DND-41 (cell line): ENCODE results near the gene MAST4.
A peak's percentile ranks its signal among the peaks of the same experiment; 100 is the strongest.

ENCODE experiments used
- ATAC-seq: fragments of 200-7000 bp; cut with Tn5 transposase; 3 replicates; pipeline ENCODE4 v1.9.1; 2021; ENCODE audit warnings: low read depth; ENCODE audit not compliant: insufficient read depth
- DNase-seq: peaks from one replicate; pipeline ENCODE4 v3.0.0-alpha.2; 2020
- H2AFZ ChIP-seq: 2 replicates; pipeline ENCODE4 v1.6.0; 2012; ENCODE audit warnings: low read depth, low read length
- H3K27ac ChIP-seq: 2 replicates; pipeline ENCODE4 v1.5.1; 2012; ENCODE audit warnings: low read length, inconsistent platforms
- H3K27me3 ChIP-seq: fragments of 200-600 bp; sonication (generic); 2 replicates; pipeline ENCODE4 v1.6.0; 2012; ENCODE audit warnings: low read length, mild to moderate bottlenecking, inconsistent platforms; ENCODE audit not compliant: insufficient read depth, poor library complexity
- H3K36me3 ChIP-seq: 2 replicates; pipeline ENCODE4 v1.5.1; 2012; ENCODE audit warnings: low read length, inconsistent platforms; ENCODE audit not compliant: insufficient read depth
- H3K4me1 ChIP-seq: 2 replicates; pipeline ENCODE4 v1.5.1; 2012; ENCODE audit warnings: mild to moderate bottlenecking, low read length; ENCODE audit not compliant: insufficient read depth
- H3K4me2 ChIP-seq: 2 replicates; pipeline ENCODE4 v1.6.0; 2012; ENCODE audit warnings: mild to moderate bottlenecking, moderate library complexity, low read length, inconsistent platforms; ENCODE audit not compliant: insufficient read depth
- H3K4me3 ChIP-seq, 2 experiments: fragments of 200-600 bp in 1 of 2; shearing (Covaris generic) in 1 of 2; 2 replicates each; pipeline ENCODE4 v1.5.1; 2012 to 2016; ENCODE audit warnings: inconsistent platforms in 2 of 2, low read length in 2 of 2, mild to moderate bottlenecking in 2 of 2, low read depth in 1 of 2, moderate library complexity in 1 of 2
- H3K79me2 ChIP-seq: 2 replicates; pipeline ENCODE4 v1.6.0; 2012; ENCODE audit warnings: low read length, inconsistent platforms; ENCODE audit not compliant: insufficient read depth
- H3K9ac ChIP-seq: 2 replicates; pipeline ENCODE4 v1.6.0; 2012; ENCODE audit warnings: low read depth, mild to moderate bottlenecking, inconsistent platforms, low read length, moderate library complexity
- H3K9me3 ChIP-seq: 2 replicates; pipeline ENCODE4 v1.5.1; 2012; ENCODE audit warnings: low read length, moderate library complexity, mild to moderate bottlenecking, inconsistent platforms; ENCODE audit not compliant: insufficient read depth, severe bottlenecking
- H4K20me1 ChIP-seq: 2 replicates; pipeline ENCODE4 v1.6.0; 2012; ENCODE audit warnings: low read length; ENCODE audit not compliant: insufficient read depth
- EZH2 ChIP-seq: IDR thresholded peaks from 3 replicates; pipeline ENCODE4 v1.6.1; 2012; ENCODE audit warnings: borderline replicate concordance, low read depth, mild to moderate bottlenecking, moderate library complexity, low read length, inconsistent platforms; ENCODE audit not compliant: severe bottlenecking
- TF ChIP-seq, protein P1 (sequence below): IDR thresholded peaks from 2 replicates; pipeline ENCODE4 v1.5.1; 2012; ENCODE audit warnings: borderline replicate concordance, low read length, moderate library complexity, mild to moderate bottlenecking; ENCODE audit not compliant: poor library complexity, severe bottlenecking; ENCODE audit errors: extremely low read depth

MAST4 gene

DNA sequence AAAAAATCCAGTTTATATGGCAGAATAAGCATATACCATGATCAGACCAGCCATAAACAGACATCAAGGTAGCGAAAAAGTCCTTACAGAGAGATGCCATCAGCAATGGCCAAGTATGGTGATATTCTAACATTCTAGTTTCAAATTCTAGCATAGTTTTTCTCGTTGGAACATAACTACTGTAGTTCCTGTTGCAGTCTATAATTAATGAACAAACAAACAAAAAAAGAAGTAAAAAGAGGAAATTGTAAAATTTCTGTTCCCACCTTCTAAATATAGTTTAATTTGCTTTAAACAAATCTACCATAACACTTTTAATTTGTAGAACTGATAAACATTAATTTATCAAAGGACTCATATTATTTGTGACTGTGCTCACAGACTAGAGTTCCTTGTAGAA lies 610.3 kb downstream of the MAST4 start:
- TF ChIP-seq EZH2 = no peak
- TF ChIP-seq, protein P1, sequence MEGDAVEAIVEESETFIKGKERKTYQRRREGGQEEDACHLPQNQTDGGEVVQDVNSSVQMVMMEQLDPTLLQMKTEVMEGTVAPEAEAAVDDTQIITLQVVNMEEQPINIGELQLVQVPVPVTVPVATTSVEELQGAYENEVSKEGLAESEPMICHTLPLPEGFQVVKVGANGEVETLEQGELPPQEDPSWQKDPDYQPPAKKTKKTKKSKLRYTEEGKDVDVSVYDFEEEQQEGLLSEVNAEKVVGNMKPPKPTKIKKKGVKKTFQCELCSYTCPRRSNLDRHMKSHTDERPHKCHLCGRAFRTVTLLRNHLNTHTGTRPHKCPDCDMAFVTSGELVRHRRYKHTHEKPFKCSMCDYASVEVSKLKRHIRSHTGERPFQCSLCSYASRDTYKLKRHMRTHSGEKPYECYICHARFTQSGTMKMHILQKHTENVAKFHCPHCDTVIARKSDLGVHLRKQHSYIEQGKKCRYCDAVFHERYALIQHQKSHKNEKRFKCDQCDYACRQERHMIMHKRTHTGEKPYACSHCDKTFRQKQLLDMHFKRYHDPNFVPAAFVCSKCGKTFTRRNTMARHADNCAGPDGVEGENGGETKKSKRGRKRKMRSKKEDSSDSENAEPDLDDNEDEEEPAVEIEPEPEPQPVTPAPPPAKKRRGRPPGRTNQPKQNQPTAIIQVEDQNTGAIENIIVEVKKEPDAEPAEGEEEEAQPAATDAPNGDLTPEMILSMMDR = no peak
- peak overlapping the region; percentile 55 for H2AFZ ChIP-seq
- peak overlapping the region; percentile 53 for H3K4me2 ChIP-seq
- ATAC-seq = no peak
- H3K4me1 ChIP-seq = peaks cover 70% of the 10 kb centered on the region
- H3K9me3 ChIP-seq = peaks cover under 1% of the 10 kb centered on the region
- H3K36me3 ChIP-seq = no peaks in the 10 kb centered on the region
- no peaks in the 10 kb centered on the region for H3K27me3 ChIP-seq
- H3K4me3 ChIP-seq = peak overlapping the region in 1 of 2 experiments; percentile 40; a peak in 2 of 4 replicates
- H3K9ac ChIP-seq = peak overlapping the region; percentile 51
- H3K79me2 ChIP-seq = peaks cover 3% of the 10 kb centered on the region; the same call in 1 of the 2 replicates
- DNase-seq = no peak
- H3K27ac ChIP-seq = peak overlapping the region; percentile 98
- no peaks in the 10 kb centered on the region for H4K20me1 ChIP-seq

DNA sequence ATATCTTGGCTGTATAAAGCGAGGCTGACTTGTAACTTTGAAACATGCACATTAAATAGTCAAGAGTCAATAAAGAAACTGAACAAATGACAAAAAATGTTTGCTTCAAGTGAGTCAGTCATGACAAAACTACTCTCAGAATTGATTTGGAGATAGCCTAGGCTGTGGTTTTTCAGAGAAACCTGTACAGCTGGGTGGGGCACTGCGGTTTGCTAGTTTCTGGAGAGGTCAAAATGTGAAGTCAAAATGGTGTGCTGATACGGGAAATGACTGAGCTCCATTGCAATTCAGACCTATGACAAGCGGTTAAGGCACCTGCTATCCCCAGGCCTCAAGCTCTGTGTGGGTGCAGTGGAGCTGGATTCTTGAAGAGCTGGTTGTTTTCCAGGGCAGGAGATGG lies 610.7 kb downstream of the MAST4 start:
- TF ChIP-seq, protein P1 = no peak
- no peak for TF ChIP-seq EZH2
- peak; percentile 87 for ATAC-seq
- peak overlapping the region; percentile 53 for H3K4me2 ChIP-seq
- H2AFZ ChIP-seq = no peak overlapping the region
- H3K79me2 ChIP-seq = peaks cover 3% of the 10 kb centered on the region; the same call in 1 of the 2 replicates
- H3K27ac ChIP-seq = peak overlapping the region; percentile 98
- peak overlapping the region; percentile 54 for H3K9ac ChIP-seq
- peak; percentile 95 for DNase-seq
- no peaks in the 10 kb centered on the region for H4K20me1 ChIP-seq
- no peaks in the 10 kb centered on the region for H3K9me3 ChIP-seq
- no peaks in the 10 kb centered on the region for H3K27me3 ChIP-seq
- no peaks in the 10 kb centered on the region for H3K36me3 ChIP-seq
- H3K4me3 ChIP-seq = no peak overlapping the region
- H3K4me1 ChIP-seq = peaks cover 70% of the 10 kb centered on the region

DNA sequence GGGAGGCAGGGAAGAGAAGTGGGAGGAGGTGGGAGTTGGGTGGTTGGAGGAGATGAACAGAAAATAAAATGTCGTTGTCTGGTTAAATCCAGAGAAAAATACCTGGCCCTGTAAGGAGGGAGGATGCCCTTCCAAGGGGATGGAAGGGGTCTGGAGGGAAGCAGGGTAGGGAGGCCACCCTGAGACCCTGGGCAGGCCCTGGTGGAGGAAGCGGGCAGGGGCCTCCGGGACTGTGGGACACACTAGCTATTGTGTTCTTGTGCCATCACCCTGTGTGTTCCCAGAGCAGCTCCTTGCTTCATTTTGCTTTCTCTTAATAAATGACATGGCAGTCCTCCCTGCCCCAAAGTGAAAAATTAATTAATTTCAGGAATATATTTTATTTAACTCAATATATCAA lies 612.2 kb downstream of the MAST4 start:
- Histone ChIP-seq H3K79me2 (peaks cover 3% of the 10 kb centered on the region; the same call in 1 of the 2 replicates), H3K9ac (peak overlapping the region; percentile 54), H3K27me3 (no peaks in the 10 kb centered on the region), H3K4me2 (peak overlapping the region; percentile 48), H4K20me1 (no peaks in the 10 kb centered on the region), H3K4me1 (peaks cover 64% of the 10 kb centered on the region), H2AFZ (peak overlapping the region; percentile 36; the same call in 1 of the 2 replicates), H3K27ac (peak overlapping the region; percentile 98), H3K4me3 (no peak overlapping the region), H3K36me3 (no peaks in the 10 kb centered on the region), H3K9me3 (no peaks in the 10 kb centered on the region)
- ATAC-seq (no peak), DNase-seq (peak; percentile 30)
- TF ChIP-seq EZH2 = no peak
- TF ChIP-seq, protein P1 = no peak
